ENCODE results near the gene C6orf118.

C6orf118 gene

GRCh38 chr6:165268987-165269386 lies 40.4 kb downstream of the C6orf118 start:
- TF ChIP-seq CTCF (IDR thresholded peaks at IDR 0.05; ENCODE audit: insufficient read depth, low read length) (no peak), POLR2AphosphoS5 (IDR thresholded peaks at IDR 0.05; ENCODE audit: low read depth) (no peak), SPI1 (IDR thresholded peaks at IDR 0.05; ENCODE audit: borderline replicate concordance, low read depth) (no peak), REST (IDR thresholded peaks at IDR 0.05; ENCODE audit: insufficient replicate concordance, low read depth) (no peak), GABPA (IDR thresholded peaks at IDR 0.05; ENCODE audit: low read depth) (no peak)
- Histone ChIP-seq H3K27ac (replicated peaks) (no peak overlapping the region), H3K27me3 (ENCODE audit: insufficient read depth, poor library complexity, severe bottlenecking) (no peaks in the 10 kb centered on the region), H3K4me3 (replicated peaks; ENCODE audit: insufficient read depth, low read length) (no peak overlapping the region)
- DNase-seq (ENCODE audit: low read depth in 1 of 2, low spot score in 1 of 2): no peak

GRCh38 chr6:165266621-165267020 lies 42.8 kb downstream of the C6orf118 start:
- no peak for DNase-seq (ENCODE audit: low read depth in 1 of 2, low spot score in 1 of 2)
- TF ChIP-seq POLR2AphosphoS5 (IDR thresholded peaks at IDR 0.05; ENCODE audit: low read depth): no peak
- TF ChIP-seq REST (IDR thresholded peaks at IDR 0.05; ENCODE audit: insufficient replicate concordance, low read depth): no peak
- TF ChIP-seq SPI1 (IDR thresholded peaks at IDR 0.05; ENCODE audit: borderline replicate concordance, low read depth): no peak
- TF ChIP-seq CTCF (IDR thresholded peaks at IDR 0.05; ENCODE audit: insufficient read depth, low read length): no peak
- no peak for TF ChIP-seq GABPA (IDR thresholded peaks at IDR 0.05; ENCODE audit: low read depth)
- H3K4me3 ChIP-seq (replicated peaks; ENCODE audit: insufficient read depth, low read length): no peak overlapping the region
- H3K27me3 ChIP-seq (ENCODE audit: insufficient read depth, poor library complexity, severe bottlenecking): no peaks in the 10 kb centered on the region
- no peak overlapping the region for H3K27ac ChIP-seq (replicated peaks)

GRCh38 chr6:165266191-165266590 lies 43.2 kb downstream of the C6orf118 start:
- no peak for DNase-seq (ENCODE audit: low read depth in 1 of 2, low spot score in 1 of 2)
- no peak overlapping the region for H3K27ac ChIP-seq (replicated peaks)
- no peaks in the 10 kb centered on the region for H3K27me3 ChIP-seq (ENCODE audit: insufficient read depth, poor library complexity, severe bottlenecking)
- no peak for TF ChIP-seq GABPA (IDR thresholded peaks at IDR 0.05; ENCODE audit: low read depth)
- no peak for TF ChIP-seq REST (IDR thresholded peaks at IDR 0.05; ENCODE audit: insufficient replicate concordance, low read depth)
- TF ChIP-seq POLR2AphosphoS5 (IDR thresholded peaks at IDR 0.05; ENCODE audit: low read depth): no peak
- no peak for TF ChIP-seq SPI1 (IDR thresholded peaks at IDR 0.05; ENCODE audit: borderline replicate concordance, low read depth)
- no peak for TF ChIP-seq CTCF (IDR thresholded peaks at IDR 0.05; ENCODE audit: insufficient read depth, low read length)
- no peak overlapping the region for H3K4me3 ChIP-seq (replicated peaks; ENCODE audit: insufficient read depth, low read length)
